HepG2 (cell line): ENCODE measurements around the gene PTGR1. TPM values are rescaled to one million over a fixed set of nuclear protein-coding genes. Genes with fewer than 3 reads are reported as not detected.

Experiments used
- ARHGAP35 ChIP-seq: sonication (generic); formaldehyde crosslinking; IDR thresholded peaks from 2 replicates; pipeline ENCODE4 v1.9.0; 2022; ENCODE audit warnings: mild to moderate bottlenecking, inconsistent platforms, moderate library complexity, missing genetic modification reagents, borderline replicate concordance
- FOXO4 ChIP-seq: sonication (generic); formaldehyde crosslinking; conservative IDR thresholded peaks from 2 replicates; pipeline ENCODE4 v1.8.1; 2023; ENCODE audit warnings: missing genetic modification reagents
- HMGXB3 ChIP-seq: sonication (generic); formaldehyde crosslinking; IDR thresholded peaks from 2 replicates; pipeline ENCODE4 v1.4.0; 2020; ENCODE audit warnings: missing genetic modification reagents, borderline replicate concordance
- IRX3 ChIP-seq: sonication (generic); formaldehyde crosslinking; IDR thresholded peaks from 2 replicates; pipeline ENCODE4 v1.8.1; 2023; ENCODE audit warnings: mild to moderate bottlenecking, low read depth, missing genetic modification reagents, borderline replicate concordance
- KMT2B ChIP-seq: IDR thresholded peaks from 2 replicates; pipeline ENCODE4 v1.6.1; 2016; ENCODE audit warnings: missing genetic modification reagents, missing compliant biosample characterization
- MTF1 ChIP-seq: sonication (generic); formaldehyde crosslinking; IDR thresholded peaks from 2 replicates; pipeline ENCODE4 v1.5.0; 2020; ENCODE audit warnings: missing genetic modification reagents
- MZF1 ChIP-seq: sonication (generic); formaldehyde crosslinking; IDR thresholded peaks from 2 replicates; pipeline ENCODE4 v1.8.1; 2023; ENCODE audit warnings: mild to moderate bottlenecking, missing genetic modification reagents, borderline replicate concordance
- NCOR1 ChIP-seq: fragments of 200-600 bp; sonication (generic); IDR thresholded peaks from 2 replicates; pipeline ENCODE4 v1.7.0; 2017; ENCODE audit warnings: antibody characterized with exemption, low read length, borderline replicate concordance
- NFIC ChIP-seq: IDR thresholded peaks from 2 replicates; pipeline ENCODE4 v1.6.1; 2012; ENCODE audit warnings: mild to moderate bottlenecking, low read length, inconsistent platforms
- RXRB ChIP-seq: IDR thresholded peaks from 2 replicates; pipeline ENCODE4 v1.6.1; 2016; ENCODE audit warnings: borderline replicate concordance, missing genetic modification reagents, missing compliant biosample characterization
- SOX6 ChIP-seq, 2 experiments: fragments of 450-650 bp in 1 of 2; sonication (generic) in 1 of 2; formaldehyde crosslinking in 1 of 2; IDR thresholded peaks; 2 replicates each; pipeline versions ENCODE4 v1.4.0 to v1.6.1; 2017 to 2020; ENCODE audit warnings: antibody characterized with exemption in 1 of 2, mild to moderate bottlenecking in 1 of 2, missing genetic modification reagents in 1 of 2
- TRIM24 ChIP-seq: sonication (generic); formaldehyde crosslinking; IDR thresholded peaks from 2 replicates; pipeline ENCODE4 v1.8.0; 2022; ENCODE audit warnings: mild to moderate bottlenecking, missing genetic modification reagents
- ZMYM4 ChIP-seq: sonication (generic); formaldehyde crosslinking; IDR thresholded peaks from 2 replicates; pipeline ENCODE4 v1.8.1; 2023; ENCODE audit warnings: mild to moderate bottlenecking, missing genetic modification reagents
- ZNF24 ChIP-seq: fragments of 450-650 bp; IDR thresholded peaks from 2 replicates; pipeline ENCODE4 v1.6.1; 2017; ENCODE audit warnings: antibody characterized with exemption, mild to moderate bottlenecking
- ZNF354B ChIP-seq: sonication (generic); formaldehyde crosslinking; IDR thresholded peaks from 2 replicates; pipeline ENCODE4 v1.8.0; 2022; ENCODE audit warnings: mild to moderate bottlenecking, missing genetic modification reagents
- ZNF446 ChIP-seq: sonication (generic); formaldehyde crosslinking; IDR thresholded peaks from 2 replicates; pipeline ENCODE4 v1.5.0; 2020; ENCODE audit warnings: mild to moderate bottlenecking, missing genetic modification reagents
- ZNF557 ChIP-seq: sonication (generic); formaldehyde crosslinking; IDR thresholded peaks from 2 replicates; pipeline ENCODE4 v1.4.0; 2020; ENCODE audit warnings: missing genetic modification reagents
- ZNF562 ChIP-seq: sonication (generic); formaldehyde crosslinking; IDR thresholded peaks from 2 replicates; pipeline ENCODE4 v1.8.0; 2022; ENCODE audit warnings: missing genetic modification reagents, borderline replicate concordance
- ZNF670 ChIP-seq: sonication (generic); formaldehyde crosslinking; IDR thresholded peaks from 2 replicates; pipeline ENCODE4 v1.8.0; 2022; ENCODE audit warnings: mild to moderate bottlenecking, missing genetic modification reagents, borderline replicate concordance
- ZNF709 ChIP-seq: sonication (generic); formaldehyde crosslinking; IDR thresholded peaks from 2 replicates; pipeline ENCODE4 v1.5.0; 2020; ENCODE audit warnings: mild to moderate bottlenecking, missing genetic modification reagents
- ZNF781 ChIP-seq: sonication (generic); formaldehyde crosslinking; IDR thresholded peaks from 2 replicates; pipeline ENCODE4 v1.5.1; 2020; ENCODE audit warnings: borderline replicate concordance, mild to moderate bottlenecking, missing genetic modification reagents; ENCODE audit errors: not compliant biosample characterization
- ZNF792 ChIP-seq: IDR thresholded peaks from 2 replicates; pipeline ENCODE4 v1.6.1; 2016
- ZNF839 ChIP-seq: sonication (generic); formaldehyde crosslinking; IDR thresholded peaks from 2 replicates; pipeline ENCODE4 v1.4.0; 2020; ENCODE audit warnings: missing genetic modification reagents, mild to moderate bottlenecking, borderline replicate concordance
- polyA plus RNA-seq, 8 experiments: library from polyadenylated mRNA; depleted of rRNA in 3 of 8; stranded (reverse) in 7 of 8; unstranded in 1 of 8; fragments of >200 nt; fragmentation: Illumina TruSeq in 4 of 8; extraction: Trizol in 4 of 8; gene quantifications; 2 replicates each; pipeline versions ENCODE4 v1.2.1 to v1.2.3, GENCODE V29; 2011 to 2016; ENCODE audit warnings: low read depth in 4 of 8, missing spikeins in 1 of 8, mixed read lengths in 1 of 8; ENCODE audit not compliant: insufficient read depth in 1 of 8
- total RNA-seq, 5 experiments: library from RNA; depleted of rRNA; stranded (reverse); fragments of >200 nt; fragmentation: Illumina TruSeq; extraction: Trizol; gene quantifications; 2 replicates each; pipeline ENCODE4 v1.2.3, GENCODE V29; 2016; ENCODE audit warnings: low read depth in 1 of 5

PTGR1 gene
- total and polyA plus RNA-seq, 2 of the 13 experiments (the other 11 are each of a cell fraction or from before 2014, with no cell fraction given), result 6.0 to 15.8 TPM

GRCh38 chr9:111631214-111631971, 31.9 kb upstream of the PTGR1 start, which contains the start of gene DNAJC25 (continued):
- TF ChIP-seq ZMYM4 (CRISPR knock-in tag) (peak; percentile 91), ZNF562 (CRISPR knock-in tag) (no peak), HMGXB3 (CRISPR knock-in tag) (no peak; the same call in 1 of the 2 replicates), SOX6 (IDR thresholded peaks at IDR 0.05) (no peak), SOX6 (CRISPR knock-in tag; IDR thresholded peaks at IDR 0.05) (no peak), NFIC (no peak), ZNF670 (peak; percentile 37; the same call in 1 of the 2 replicates), ZNF446 (peak; percentile 76), NCOR1 (peak; percentile 1; the same call in 1 of the 2 replicates), TRIM24 (CRISPR knock-in tag) (no peak), FOXO4 (CRISPR knock-in tag) (0 out of 2 replicates have a peak, but pooled peaks have one; percentile 87), ZNF792 (CRISPR knock-in tag) (no peak), ZNF781 (CRISPR knock-in tag) (no peak), MTF1 (CRISPR knock-in tag) (peak; percentile 66; the same call in 1 of the 2 replicates), KMT2B (CRISPR knock-in tag) (no peak; the same call in 1 of the 2 replicates), ZNF354B (CRISPR knock-in tag) (no peak), ZNF839 (CRISPR knock-in tag) (no peak; the same call in 1 of the 2 replicates), ZNF24 (0 out of 2 replicates have a peak, but pooled peaks have one; percentile 3), ZNF709 (CRISPR knock-in tag) (peak; percentile 88; the same call in 1 of the 2 replicates), IRX3 (CRISPR knock-in tag) (no peak), ZNF557 (CRISPR knock-in tag) (no peak), RXRB (CRISPR knock-in tag) (no peak), ARHGAP35 (peak; percentile 36; the same call in 1 of the 2 replicates), MZF1 (CRISPR knock-in tag) (no peak)
